Measurements from ENCODE around the gene APOBEC3G.

Gene APOBEC3G

DNA sequence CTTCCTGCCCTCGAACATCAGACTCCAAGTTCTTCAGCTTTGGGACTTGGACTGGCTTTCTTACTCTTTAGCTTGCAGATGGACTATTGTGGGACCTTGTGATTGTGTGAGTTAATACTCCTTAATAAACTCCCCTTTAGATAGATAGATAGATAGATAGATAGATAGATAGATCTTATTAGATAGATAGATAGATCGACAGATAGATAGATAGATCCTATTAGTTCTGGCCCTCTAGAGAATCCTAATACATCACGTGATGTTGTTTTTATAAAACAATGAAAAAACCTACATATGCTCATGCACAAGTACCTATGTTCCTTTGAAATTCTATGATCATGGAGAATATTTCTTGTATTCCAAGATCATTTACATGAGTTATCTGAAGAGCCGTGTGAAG, 43.9 kb downstream of the APOBEC3G start:
- in situ Hi-C loops (cut with MboI; ENCODE audit: low sequenced_read_pairs): no loop called here

DNA sequence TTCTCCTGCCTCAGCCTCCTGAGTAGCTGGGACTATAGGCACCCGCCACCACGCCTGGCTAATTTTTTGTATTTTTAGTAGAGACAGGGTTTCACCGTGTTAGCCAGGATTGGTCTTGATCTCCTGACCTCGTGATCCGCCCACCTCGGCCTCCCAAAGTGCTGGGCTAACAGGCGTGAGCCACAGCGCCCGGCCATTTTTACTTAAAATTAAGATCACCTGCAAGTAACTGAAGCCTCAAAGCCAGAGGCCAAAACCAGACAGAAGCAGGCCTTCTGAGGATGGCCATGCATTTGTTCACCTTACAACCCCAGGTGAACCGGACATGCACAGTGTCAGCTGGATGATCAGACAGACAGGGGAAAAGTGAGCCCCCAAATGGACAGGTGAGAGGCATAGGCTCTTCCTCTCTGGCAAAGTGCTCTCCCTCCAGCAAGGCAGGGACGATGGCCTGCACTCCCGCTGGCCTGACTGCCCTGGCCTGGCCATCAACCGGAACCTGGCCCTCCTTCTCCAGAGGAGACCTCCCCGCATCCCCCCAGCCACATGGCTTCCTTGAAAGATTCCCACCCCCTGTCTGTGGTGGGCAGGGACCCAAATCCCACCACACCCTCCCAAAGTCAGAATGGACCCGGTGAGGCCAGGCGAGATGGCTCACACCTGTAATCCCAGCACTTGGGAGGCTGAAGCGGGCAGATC, 45.8 kb downstream of the APOBEC3G start:
- in situ Hi-C loops (cut with MboI; ENCODE audit: low sequenced_read_pairs): no loop called here

DNA sequence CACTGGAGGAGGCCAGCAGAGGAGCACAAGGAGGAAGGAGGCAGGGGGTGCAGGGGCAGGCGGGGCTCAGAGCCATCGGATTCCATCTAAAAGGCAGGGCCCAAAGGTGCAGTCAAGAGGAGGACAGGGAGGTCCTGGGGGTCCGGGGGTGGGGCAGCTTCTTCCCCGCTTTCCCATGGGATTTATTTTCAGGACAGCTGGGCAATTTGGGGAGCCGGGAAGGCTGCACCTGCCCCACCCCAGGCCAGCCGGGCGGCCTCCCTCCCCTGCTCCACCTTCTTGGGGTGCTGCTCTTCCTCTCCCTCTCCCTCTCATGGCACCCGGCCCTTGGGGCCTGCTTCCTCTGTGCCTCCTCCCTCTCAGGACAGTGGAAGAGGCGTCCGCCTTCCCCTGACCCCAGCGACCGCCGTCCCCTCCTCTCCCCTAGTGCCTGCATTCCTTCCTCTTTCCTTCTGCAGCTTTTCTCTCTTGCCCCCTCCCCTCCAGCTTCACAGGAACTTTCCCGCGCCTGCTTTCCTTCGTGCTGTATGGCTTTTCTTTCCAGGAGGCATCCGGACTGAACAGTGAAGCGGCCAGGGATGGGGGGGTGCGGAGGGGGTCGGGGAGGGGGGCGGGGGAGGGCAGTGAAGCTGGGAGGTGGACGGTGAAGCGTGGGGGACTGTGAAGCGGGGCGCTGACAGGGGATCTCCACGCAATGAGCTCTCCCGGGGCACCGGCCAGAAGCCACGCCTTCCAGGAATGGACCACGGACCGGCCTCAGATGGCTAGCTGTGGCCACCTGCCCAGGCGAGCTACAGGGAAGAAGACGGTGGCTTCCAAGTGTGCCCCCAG, 46.9 kb downstream of the APOBEC3G start:
- in situ Hi-C loops (cut with MboI; ENCODE audit: low sequenced_read_pairs): no loop called here

DNA sequence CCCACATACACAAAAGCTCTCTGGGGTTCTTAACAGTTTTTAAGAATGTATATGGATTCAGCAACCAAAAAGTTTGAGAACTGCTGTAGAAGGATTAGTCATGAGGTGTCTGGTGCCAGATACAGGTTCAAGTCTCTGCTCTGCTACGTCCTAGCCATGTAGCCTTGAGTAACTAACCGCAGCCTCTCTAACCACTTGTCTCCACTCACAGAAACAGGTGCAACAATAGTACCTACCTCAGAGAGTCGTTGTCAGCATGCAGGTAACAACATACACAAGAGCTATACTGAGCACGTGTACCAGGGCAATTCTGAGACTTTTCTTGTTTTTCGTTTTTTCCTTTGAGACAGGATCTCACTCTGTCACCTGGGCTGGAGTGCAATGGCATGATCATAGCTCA, 48.5 kb downstream of the APOBEC3G start:
- in situ Hi-C loops (cut with MboI; ENCODE audit: low sequenced_read_pairs): no loop called here

DNA sequence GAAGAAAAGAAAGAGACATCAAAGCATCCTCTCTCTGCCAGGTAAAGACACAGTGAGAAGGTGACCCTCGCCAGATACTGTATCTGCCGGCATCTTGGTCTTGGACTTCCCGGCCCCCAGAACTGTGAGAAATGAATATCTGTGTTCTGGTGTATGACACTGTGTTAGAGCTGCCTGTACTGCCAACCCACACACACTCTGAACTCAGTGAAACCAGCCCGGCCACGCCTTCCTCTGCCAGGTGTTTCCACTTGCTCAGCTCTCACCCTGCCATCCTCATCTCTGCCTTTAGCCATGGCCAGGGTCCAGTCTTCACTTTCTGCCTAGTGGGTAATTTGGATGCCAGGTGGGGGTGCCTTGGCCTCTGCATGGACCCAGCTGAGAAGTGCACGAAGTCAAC, 51.4 kb downstream of the APOBEC3G start:
- in situ Hi-C loops (cut with MboI; ENCODE audit: low sequenced_read_pairs): no loop called here

DNA sequence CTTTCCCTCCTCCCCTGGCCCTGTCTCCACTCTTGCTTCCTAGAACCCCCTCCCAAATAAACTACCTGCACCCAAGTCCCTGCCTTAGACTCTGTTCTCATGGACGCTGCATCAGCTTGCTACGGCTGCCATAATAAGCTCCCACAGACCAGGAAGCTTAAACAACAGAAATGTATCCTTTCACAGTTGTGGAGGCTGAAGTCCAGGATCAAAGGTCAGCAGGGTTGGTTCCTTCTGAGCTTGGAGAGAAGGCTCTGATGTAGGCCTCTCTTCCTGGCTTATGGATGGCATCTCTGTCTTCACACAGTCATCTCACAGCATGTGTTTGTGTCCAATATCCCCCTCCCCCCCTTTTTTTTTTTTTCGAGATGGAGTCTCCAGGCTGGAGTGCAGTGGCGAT, 52.0 kb downstream of the APOBEC3G start:
- in situ Hi-C loops (cut with MboI; ENCODE audit: low sequenced_read_pairs): no loop called here

DNA sequence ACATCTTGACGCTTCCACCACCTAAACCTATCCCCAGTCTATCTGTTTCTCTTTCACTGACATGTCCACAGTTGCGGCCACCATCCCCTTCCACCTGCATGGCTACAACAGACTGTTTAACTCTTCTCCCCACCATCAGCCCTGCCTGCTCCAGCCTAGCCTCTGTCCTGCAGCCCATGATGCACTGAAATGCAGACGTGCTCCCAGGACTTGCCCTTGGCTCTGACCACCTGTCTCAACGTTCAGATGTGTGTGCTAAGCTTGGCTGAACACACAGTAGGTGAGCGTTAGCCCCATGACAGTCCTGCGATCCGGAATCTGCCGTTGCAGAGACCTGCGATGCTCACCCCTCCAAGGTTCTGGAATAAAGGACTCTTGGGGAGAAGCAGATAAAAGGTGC, 52.7 kb downstream of the APOBEC3G start:
- in situ Hi-C loops (cut with MboI; ENCODE audit: low sequenced_read_pairs): no loop called here

DNA sequence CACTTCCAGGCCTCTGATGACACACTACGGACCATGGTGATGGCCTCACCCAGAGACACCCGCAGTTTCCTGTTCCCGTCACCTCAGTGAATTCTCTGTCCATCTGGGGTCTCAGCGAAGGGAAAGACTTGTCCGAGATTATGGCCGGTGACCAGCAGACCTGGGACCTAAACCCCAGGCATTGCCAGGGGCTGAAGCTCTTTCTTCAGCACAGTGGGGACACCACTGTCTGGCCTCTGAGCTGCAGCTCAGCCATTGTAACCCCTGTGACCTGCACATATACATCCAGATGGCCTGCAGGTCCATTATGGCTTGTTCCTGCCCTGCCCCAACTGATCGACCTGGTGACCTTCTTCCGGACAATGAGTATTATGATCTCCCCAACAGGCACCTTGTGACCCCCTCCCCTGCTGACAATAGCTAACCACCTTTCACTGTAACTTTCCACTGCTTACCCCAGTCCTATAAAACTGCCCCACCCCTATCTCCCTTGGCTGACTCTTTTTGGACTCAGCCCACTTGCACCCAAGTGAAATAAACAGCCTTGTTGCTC, 53.2 kb downstream of the APOBEC3G start:
- in situ Hi-C loops (cut with MboI; ENCODE audit: low sequenced_read_pairs): no loop called here

DNA sequence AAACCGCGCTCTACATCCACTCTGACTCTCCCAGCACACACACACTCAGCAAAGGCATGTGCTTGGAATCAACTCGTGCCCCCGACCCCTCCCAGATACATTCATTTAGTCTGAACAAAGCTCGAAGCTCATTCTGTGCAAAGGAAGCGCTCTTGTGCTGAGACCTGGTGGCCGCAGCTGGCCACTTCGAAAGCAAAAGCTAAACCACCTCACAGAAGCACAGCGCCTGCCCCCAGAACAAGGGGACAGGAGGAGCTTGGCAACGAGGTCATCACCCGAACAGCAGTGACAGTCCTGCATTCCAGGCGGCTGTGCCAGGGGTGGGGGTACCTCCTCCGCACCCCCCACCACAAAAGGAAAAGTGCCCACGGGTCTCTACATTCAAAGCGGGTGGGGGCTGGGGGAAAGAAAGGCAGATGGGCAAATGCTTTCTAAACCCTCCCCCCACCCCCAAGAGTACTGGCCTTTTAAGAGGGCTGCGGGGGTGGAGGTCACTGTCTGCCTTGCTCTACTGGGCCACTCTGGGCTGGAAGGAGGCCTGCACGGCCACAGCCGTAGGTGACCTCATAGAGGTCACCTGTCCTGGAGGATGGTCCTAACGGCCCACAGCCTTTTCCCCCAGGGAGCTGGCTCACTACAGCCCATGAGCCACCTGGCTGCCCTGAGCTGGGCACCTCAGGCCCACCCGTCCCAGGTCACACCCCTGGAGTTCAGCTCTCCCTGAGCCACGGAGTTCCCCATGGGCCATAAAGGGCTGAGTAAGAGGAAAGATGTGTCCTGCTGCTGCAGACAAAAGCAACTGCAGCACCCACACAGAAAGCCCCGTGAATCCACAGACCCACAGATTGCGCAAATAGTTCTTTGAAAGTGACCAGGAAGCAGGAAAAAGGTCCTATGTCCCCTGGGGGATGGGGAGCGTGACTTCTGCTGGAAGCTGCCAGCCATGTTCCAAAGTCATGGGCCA, 54.1 kb downstream of the APOBEC3G start:
- in situ Hi-C loops (cut with MboI; ENCODE audit: low sequenced_read_pairs): no loop called here

DNA sequence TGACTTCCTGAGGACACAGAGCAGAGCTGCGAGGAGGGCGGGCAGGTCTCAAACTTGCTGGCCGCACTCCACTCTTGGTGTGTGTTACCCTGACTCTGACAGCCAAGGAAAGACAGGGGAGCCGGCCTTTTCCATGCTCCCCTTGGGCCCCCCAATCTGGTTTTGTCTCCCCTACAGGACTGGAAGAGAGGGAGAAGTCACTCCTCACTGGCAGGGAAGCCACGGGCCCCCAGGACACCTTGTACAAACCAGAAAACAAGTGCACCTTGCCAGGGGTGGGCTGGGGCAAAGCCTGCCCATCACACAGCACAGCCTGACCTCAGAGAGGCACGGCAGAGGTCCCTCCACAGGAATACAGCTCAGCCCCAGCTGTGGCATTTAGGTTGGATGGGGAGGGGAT, 55.2 kb downstream of the APOBEC3G start:
- in situ Hi-C loops (cut with MboI; ENCODE audit: low sequenced_read_pairs): no loop called here

DNA sequence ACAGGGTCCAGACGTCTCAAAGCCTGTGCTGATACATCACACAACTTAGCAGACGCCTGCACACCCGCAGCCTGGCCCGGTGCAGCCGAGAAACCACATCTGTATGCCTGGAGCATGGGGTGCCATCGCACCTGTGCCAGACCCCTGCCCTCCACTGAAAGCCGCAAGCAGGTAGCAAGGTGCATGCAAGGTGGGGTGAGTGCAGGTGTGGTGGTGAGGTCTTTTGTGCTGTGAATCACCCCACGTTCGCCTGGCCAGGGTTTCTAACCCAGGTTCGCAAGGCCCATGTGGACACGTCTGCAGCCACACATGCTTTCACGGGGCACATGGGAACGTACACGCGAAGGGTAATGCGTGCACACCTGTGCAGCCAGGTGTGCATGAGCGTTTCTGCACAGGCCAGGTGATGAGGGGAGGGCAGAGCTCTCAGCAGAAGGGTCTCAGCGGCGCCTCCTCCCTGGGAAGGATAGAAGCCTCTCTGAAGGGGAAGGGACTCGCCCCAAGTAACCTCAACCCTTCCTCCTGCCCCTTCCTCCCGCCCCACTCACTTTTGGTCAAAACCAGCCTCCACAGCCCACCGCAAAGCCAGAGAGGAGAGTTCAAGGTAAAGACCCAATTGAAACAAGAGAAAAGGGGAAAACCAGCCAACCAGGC, 55.9 kb downstream of the APOBEC3G start:
- in situ Hi-C loops (cut with MboI; ENCODE audit: low sequenced_read_pairs): no loop called here

DNA sequence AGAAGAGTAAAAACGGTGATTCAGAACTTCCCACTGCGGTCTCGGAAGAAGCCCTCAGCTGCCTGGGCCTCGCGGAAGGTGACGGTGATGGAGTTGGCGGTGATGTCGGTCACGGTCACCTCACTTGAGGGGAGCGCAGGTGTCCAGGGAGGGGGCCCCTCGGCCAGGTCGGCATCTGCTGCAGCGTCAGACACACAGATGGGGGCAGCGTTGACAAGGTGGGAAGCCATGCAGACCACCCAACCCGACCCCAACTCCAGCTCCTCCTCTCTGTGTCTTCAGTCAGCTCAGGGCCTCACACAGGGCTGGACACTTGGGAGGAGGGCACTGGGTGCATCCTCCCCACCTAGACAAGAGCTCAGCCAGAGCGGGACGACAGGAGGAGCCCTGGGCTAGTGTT, 56.8 kb downstream of the APOBEC3G start:
- in situ Hi-C loops (cut with MboI; ENCODE audit: low sequenced_read_pairs): no loop called here

DNA sequence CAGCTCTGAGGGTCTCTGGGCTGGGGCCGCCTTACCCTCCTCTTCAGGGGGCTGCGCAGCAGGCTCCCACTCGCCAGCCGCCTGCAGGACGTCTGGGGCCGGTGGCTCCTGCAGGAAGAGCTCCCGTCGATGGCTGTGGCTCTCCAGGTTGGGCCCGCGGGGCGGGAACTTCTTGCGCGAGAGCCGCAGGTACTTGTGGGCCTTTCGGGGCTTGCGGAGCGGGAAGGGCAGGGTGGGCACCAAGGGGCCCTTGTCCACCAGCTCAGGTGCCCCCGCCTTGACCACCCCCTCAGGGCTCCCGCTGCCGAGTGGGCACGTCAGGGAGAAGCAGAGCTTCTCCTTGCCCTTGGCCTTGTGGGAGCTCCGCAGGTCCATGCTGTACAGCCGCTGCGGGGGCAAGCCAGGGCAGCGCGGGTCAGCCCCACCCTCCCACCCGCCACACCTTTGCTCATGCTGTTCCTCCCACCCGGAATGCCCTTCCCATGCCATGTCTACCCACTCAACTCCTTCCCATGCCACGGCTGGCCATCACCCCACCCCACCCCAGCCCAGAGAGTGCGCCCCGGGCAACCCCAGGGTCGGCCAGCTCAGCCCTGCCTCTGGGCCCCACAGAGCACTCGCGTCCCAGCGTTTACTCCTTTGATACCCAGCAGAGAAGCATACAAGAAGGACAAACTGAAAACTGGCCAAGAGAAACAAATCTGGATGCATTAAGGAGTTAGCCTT, 57.5 kb downstream of the APOBEC3G start:
- in situ Hi-C loops (cut with MboI; ENCODE audit: low sequenced_read_pairs): no loop called here

DNA sequence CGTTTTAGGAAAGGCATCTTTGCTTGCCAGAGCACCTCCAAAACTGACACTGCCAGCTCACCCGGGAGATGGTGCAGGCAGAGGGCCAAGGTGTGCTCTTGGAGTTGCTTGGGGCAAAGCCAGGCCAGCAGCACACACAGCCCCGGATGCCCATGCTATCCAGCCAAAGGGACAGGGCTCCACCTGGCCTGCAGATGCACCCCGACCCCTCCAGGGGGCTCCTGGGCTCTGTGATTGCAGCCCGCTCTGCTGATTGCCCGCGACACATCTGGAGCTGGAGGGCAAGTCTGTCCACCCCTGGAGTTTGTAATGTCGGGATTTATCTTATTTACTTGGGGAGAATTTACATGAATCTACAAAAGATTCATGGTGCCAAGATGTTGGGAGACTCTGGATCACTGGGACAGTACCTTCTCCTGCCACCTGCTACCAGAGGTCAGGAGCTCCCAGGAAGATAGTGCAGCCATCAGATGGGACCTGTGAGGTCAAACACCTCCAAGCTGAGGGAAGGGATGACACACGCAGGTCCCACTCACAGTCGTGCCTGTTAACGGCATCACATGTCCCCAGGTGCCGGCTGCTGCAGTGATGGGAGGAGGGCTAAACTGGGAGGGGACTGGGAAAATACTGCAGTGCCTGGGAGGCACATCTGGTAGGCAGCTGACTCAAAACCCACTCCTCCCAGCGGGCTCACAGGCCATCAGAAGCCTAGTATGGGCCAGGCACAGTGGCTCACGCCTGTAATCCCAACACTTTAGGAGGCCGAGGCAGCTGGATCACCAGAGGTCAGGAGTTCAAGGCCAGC, 58.2 kb downstream of the APOBEC3G start:
- in situ Hi-C loops (cut with MboI; ENCODE audit: low sequenced_read_pairs): no loop called here

DNA sequence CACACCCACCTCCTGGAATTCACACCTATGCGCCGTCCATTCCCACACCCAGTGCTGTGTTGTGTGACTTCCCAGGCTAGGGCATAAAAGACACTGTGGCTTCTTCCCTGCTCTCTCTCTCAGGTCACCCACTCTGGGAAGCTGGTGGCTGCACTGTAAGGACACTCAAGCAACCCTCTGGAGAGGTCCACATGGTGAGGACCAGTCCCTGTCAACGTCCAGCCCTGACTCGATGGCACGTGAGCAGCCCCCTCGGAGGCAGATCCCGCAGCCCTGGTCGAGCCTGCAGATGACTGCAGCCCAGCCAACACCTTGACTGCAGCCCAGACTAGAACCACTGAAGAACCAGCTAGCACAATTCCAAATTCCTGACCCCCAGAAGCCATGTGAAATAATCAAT, 59.2 kb downstream of the APOBEC3G start:
- in situ Hi-C loops (cut with MboI; ENCODE audit: low sequenced_read_pairs): no loop called here
